ENCODE data around the gene ERBB4.

DNA sequence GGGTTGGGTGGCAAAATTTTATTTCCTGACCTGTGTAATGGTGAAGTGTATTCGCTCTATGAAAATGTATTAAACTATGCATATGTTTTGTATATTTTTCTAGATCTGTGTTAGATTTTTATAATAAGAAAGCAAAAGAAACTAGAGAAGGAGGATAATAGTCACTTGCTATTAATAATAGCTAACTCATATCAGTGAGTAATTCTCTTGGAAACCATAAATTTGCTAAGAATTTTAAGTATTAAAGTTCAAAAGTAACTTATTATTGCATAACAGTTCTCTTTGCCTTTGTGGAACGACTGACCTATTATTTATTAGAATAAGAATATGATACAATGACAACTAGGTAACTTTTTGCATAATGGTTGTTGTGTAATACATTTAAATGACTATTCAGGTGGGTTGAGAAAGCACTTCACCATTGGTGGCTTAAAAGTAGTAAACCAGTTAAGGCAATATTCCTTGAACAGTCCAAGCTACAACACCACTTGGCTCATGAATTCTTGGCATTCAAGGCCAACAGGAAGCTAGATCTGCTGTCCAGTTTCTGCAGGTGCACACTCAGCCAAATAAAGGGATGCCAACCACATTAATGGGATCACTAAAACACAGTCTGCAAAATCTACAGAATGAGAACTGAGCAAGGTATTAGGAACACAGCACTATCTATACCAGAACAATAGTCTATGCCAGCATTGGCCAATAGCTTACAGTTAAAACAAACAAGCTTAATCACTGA is 1060.9 kb downstream of the ERBB4 start:
- TF ChIP-seq, protein P1, sequence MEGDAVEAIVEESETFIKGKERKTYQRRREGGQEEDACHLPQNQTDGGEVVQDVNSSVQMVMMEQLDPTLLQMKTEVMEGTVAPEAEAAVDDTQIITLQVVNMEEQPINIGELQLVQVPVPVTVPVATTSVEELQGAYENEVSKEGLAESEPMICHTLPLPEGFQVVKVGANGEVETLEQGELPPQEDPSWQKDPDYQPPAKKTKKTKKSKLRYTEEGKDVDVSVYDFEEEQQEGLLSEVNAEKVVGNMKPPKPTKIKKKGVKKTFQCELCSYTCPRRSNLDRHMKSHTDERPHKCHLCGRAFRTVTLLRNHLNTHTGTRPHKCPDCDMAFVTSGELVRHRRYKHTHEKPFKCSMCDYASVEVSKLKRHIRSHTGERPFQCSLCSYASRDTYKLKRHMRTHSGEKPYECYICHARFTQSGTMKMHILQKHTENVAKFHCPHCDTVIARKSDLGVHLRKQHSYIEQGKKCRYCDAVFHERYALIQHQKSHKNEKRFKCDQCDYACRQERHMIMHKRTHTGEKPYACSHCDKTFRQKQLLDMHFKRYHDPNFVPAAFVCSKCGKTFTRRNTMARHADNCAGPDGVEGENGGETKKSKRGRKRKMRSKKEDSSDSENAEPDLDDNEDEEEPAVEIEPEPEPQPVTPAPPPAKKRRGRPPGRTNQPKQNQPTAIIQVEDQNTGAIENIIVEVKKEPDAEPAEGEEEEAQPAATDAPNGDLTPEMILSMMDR (IDR thresholded peaks at IDR 0.05) = no peak
- TF ChIP-seq POLR2AphosphoS5 (IDR thresholded peaks at IDR 0.05) = no peak
- TF ChIP-seq POLR2A (IDR thresholded peaks at IDR 0.05) = no peak

All from prostate gland (tissue), 2 donors.